Activated CD8-positive, alpha-beta memory T cell treated with anti-CD3 and anti-CD28 coated beads, Interleukin-2, amount 50 U/mL, for 24 hours (primary cell): ENCODE measurements around the gene ACADS.

Experiments
- DNase-seq: peaks from one replicate; pipeline ENCODE4 v3.0.0-alpha.2; 2020; ENCODE audit errors: extremely low read depth

The ACADS gene

DNA sequence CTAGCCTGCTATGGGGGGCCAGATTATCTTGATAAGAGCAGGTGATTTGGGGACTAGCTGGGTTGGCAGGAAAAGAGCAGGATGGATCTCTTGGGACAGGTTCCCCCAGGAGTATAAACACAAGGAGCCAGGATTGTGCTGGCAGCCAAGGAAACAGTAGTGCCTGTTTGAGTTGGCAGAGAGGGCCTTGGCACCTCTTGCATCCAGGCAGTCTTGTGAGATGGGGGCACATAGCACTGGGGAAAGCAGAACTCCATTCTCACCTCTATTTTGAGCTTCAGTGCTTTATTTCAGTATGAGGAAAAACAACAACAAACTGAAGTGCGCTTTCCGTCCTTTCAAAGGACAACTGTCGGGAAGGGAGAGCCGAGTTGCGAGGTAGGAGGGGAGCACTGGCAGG lies 24.7 kb upstream of the ACADS start:
- no peak for DNase-seq

DNA sequence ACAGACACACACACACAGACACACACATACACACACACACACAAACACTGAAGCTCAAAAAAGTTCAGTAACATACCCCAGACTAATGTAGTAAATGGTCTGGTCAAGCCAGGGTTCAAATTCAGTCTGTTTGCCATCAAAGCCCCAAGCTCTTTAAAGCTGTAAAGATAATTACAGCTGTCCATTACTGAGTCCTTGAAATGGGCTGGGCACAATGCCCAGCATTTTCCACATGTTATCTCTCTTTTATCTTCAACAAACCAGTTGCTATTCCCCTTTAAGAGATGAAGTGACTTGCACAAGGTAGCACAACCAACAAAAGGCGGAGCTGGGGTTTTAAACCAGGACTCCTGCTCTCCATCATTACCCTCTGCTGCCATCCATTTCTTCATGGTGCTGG lies 23.0 kb upstream of the ACADS start:
- DNase-seq = no peak

DNA sequence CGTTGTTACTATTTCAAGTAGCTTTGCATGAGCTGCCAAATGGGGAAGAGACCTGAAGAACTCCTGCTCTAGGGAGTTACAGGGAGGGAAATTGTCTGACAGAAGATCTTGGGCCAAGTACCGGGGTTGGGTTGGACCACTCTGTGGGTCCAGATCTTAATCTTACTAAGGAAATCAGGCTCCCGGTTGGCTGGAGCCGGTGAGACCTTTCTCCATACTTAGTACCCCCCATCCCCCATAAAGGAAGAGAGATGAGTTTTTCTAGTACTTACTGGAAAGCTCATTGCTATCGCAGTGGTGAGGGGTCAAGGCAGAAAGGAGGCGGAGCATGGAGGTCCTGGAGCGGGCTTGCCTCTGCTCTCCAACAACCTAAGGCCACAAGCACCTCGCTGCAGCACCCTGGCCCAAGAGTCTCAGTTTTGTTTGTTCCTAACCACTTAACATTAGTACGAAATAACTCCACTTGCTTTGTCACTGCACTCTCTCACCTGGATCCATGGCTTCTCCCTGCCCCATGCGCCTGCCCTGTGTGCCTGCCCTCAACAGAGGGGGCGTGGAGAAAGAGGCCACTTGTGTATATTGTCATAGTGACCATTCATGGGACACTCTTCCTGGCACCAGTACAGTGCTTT lies 22.2 kb upstream of the ACADS start:
- DNase-seq = no peak

DNA sequence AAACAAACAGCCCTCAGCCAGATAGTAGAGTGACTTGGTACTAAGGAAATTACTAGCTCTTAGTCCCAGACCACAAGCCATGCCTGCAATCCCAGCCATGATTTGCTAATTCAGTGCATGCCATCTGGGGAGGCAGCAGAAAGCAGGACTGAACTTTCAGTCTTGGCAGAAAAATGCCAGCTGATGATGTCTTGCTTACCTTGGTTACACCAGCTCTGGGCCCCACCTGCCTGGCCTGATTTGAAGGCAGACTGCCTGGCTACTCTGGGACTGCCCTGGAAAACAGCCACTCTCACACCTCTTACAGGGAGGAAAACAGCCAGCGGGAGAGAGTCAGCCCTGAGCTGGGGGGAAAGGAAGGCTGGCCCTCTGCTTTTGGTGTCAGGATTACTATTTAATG lies 20.0 kb upstream of the ACADS start:
- DNase-seq = no peak

DNA sequence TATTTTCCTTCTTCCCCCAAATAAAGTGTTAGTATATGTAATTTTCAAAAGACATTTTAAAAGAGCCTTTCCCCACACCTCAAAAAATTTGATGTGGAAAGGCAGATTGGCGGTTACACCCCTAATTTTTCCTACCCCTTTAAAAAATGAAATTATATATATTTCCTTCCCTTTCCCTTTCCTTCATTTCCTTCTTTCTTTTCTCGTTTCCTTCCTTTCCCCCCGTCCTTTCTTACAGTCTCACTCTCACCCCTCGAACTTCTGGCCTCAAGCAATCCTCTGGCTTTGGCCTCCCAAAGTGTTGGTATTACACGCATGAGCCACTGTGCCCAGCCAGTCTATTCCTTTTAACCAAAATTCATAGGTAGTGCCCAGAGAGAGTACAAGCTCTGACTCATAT lies 19.6 kb upstream of the ACADS start:
- DNase-seq = no peak

DNA sequence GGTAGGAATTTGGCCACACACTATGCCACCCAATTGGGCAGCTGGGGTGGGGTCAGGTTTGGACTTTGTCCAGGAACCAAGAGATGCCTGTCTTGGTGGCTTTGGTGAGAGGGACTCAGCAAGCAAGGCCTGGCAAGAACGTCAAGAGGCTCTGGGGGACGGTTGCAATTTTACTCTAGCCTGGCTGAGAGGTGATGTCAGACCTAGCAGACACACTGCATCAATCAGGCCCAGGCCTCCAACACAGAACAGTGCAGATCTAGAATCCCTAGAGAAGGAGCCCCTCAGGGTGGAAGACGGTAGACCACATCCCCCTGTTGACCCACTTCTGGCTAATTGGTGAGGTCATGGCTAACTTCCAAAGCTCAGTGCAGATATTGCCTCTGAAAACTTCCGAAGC lies 17.0 kb upstream of the ACADS start:
- no peak for DNase-seq

DNA sequence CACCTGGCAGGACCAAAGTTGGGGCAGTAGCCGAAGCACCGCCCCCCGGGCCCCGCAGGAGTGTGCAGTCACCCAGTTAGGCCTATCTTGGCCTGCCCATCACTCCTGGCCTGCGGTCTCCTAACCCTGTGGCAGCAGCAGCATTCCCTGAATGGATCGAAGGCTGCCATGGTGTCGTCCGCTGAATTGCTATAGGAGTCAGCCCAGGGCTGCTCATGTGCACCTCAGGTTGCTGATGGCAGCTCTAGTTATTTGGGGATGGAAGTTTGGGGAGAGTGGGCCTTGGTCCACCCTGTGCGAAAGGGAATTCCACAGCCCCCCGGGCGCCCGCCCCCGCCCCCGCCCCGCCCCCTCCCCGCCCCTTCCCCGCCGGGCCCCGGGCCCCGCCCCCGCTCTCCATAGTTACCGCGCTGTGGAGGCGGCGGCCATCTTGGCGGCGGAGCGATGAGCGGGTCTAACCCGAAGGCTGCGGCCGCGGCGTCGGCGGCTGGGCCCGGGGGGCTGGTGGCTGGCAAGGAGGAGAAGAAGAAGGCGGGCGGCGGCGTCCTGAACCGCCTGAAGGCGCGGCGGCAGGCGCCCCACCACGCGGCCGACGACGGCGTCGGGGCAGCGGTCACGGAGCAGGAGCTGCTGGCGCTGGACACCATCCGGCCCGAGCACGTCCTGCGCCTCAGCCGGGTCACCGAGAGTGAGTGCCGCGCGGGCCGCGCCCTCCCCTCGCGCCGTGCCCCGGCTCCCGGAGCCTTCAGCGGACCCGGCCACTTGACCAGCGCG lies 15.4 kb upstream of the ACADS start, which contains the start of gene UNC119B:
TSS of gene UNC119B (plus strand) at position 428 of the 774 bp plus-strand sequence. CDS start at position 445, 17 bp downstream.
- DNase-seq = peak; percentile 27

DNA sequence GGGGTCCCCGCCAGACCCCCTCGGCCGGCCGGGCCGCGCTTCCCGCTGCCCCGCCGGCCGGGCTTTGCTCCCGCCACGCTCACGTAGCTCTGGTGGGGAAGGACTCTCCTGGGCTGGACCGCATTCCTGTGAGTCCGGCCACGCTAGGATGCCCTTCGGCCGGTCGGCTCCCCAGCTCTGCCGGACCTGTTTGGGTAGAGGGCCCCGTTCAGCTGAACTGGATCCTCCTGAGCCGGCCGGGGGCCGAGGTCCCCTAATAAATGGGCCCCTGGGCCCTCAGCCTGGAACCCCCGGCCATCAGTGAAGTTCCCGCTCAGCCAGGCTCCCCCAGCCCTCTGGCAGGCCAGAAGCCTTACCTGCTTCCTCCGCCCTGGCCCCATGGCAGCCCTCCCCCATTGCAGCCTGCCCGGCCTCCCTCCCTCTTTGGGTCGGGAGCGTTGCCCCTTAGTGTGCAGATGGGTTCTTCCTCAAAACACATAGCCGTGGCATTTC lies 14.8 kb upstream of the ACADS start:
- no peak for DNase-seq

DNA sequence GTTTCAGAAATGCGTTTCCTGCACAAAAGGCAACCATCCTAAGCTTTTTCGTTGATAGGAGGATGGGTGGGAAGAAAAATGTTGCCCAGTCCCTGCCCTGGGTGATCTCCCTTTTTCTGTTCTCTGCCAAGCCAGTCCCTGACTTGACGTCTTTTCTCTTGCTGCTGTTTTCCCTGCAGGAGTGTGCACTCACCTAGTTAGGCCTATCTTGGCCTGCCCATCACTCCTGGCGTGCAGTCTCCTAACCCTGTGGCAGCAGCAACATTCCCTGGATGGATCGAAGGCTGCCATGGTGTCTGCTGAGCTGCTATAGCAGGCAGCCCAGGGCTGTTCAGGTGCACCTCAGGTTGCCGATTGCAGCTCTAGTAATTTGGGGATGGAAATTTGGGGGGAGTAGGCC lies 14.2 kb upstream of the ACADS start:
- DNase-seq = no peak

DNA sequence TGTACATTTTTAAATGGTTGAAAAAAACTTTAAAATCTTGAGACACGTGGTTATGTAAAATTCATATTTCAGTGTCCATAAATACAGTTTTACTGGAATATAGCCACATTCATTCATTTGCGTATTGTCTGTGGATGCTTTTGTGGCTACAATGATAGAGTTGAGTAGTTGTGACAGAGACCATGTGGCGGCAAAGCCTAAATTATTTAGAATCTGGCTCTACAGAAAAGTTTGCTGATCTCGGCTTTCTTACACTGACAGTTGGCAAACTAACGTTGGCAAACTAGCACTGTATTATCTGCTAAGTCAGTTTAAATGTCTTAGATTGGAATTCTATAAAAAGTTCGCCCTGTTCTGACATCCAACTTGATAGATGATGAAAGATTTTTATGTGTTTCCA lies 13.0 kb upstream of the ACADS start:
- no peak for DNase-seq

DNA sequence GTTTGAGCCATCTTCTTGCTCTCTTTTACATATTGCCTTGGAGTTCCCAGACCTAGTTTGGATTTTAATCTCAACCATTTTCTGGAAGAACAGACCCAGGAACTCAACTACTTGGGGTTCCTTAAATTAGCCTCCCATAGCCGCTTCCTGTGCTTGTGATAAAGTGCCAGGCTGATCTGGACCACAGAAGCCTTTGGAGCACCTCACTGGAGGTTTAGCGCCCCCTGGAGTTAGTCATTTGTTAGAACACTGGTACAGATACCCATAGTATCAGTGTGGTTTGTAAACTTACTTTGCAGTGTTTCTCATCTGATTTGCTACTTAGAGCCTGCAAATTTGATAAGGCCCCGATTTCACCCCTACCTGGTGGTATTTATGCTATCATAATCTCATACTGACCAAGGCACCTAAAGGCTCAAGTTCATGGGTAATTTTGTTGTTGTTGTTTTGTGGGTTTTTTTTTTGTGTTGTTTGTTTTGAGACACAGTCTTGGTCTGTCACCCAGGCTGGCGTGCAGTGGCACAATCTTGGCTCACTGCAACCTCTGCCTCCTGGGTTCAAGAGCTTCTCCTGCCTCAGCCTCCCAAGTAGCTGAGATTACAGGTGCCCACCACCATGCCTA lies 11.7 kb upstream of the ACADS start:
- DNase-seq = peak; percentile 51

DNA sequence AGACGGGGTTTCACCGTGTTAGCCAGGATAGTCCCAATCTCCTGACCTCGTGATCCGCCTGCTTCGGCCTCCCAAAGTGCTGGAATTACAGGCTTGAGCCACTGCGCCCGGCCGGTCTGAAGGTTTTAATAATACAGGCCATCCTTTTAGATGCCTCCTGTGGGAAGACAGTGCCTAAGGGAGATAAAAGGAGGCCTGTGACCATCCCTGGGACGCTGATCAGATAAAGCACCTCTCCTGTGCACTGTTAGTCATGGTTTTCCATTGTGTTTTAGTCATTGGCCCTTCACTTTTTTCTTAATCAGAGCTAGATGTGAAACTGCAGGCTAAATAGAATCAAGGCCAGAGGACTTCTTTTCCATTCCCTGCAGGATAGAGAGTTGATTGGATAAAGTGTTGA lies 7.6 kb upstream of the ACADS start:
- DNase-seq = no peak

DNA sequence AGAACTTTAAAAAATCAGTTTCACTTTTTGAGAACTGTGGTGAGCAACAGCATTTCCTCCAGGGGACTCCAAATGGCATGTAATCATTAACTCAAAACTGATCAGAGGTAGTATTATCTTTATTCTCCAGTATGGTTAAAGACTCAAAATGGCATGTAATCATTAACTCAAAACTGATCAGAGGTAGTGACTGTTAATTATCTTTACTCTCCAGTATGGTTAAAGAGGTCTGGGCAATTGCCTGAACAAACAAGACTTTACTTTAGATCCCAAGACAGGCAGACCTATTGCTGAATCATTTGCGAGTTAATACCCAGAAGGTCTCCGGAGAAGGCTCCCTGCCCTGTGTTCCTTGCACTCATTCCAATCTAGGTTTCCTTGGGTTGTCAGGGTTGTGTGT lies 6.6 kb upstream of the ACADS start:
- no peak for DNase-seq

DNA sequence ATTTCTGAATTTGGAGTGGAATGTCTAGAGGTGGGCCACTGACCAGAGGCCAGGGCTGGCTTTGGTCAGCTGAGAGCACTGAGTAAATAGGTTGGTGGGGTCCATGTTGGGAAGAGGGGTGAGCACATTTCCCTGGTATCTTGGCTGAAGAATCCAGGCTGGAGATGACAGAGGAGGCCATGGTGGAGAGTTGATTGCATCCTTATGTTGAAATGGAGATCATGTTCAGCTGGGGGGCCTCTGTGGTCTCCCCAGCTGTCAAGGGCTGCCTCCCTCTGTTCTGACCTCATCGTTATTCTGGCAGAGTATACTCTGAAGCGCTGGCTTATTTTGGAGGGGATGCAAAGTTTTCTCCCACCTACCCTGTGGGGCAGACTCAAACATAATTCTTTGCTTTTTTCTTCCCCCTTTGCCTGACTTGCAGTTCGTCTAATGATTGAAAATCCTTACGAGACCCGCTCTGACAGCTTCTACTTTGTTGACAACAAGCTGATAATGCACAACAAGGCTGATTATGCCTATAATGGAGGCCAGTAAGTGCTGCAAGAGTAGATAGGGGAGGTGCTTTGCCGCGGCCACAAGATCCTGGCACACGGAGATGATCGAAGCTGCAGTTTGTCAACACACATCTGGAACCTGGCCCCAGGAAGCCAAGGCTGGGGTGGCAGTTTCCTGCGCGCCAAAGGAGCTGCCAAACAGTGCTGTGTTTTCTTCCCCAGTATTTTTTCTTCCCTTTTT lies 6.0 kb upstream of the ACADS start:
- DNase-seq = no peak

DNA sequence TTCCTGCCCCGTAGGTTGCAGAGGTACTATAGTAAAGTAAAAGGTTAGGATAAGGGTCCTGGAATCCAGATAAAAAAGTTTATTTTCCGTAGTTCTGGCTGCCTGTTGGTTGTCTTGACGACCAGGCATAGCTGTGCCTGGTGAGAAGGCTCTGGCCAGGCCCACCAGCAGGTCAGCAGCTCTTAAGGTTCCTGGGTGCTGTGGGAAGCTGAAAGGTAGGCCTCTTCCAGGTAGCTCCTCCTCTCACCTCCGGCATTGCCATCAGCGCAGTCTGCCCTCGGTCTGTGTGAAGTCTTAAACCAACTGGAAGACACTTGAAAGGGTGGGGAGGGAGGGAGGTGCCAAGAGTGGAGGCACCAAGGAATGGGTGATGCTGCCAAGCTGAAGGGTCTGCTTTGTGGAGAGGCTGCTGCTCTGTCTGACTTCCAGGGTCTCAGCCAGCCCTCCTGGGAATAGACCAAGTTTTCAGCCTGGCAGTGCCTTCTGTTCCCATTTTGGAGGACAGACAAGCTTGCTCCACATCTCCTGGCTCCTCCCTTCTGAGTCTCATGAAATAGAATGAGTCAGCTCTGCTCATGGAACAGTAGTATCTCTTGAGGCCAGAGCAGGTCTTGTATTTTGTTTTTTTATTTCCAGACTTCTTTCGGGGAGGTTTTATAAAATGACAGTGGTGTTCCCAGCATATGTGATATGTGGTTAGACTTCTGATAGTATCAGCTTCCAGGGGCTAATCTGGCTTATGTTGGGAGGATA lies 5.2 kb upstream of the ACADS start:
- no peak for DNase-seq

DNA sequence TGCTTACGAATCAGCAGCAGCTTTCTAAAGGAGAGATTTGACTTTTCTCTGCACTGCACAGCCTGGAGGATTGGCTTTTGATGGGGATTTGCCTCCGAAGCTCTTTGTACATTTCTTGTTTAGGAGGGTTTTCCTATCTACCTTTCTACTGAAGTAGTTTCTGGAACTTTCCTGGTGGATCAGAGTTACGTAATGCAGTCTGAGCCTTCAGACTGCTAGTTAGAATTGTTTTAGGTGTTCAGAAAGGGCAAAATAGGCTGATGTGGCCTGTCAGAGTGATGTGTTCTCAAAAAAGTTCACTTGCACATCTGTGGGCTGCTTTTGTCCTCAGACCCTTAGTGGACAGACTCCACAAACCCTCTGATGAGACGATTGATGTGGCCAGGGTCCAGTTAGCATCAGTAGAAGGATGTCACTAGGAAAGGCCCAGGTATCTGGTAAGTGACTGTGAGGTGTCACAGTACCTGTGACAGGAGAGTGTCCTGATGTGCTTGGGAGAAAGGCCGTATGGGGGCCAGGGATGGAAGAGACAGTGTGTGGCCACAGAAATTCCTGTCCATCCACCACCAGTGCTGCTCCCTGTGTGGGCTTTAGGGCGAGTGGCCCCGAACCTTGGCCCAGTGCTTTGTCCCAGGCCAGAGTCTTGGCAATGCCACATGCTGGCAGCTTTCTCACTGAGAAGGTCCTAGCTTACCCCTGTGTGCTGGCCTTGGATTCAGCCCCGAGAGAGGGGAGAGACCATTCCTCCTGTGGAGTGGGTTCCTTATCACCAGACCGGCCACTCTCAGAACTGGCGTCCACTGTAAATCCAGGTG lies 4.4 kb upstream of the ACADS start:
- DNase-seq = no peak

DNA sequence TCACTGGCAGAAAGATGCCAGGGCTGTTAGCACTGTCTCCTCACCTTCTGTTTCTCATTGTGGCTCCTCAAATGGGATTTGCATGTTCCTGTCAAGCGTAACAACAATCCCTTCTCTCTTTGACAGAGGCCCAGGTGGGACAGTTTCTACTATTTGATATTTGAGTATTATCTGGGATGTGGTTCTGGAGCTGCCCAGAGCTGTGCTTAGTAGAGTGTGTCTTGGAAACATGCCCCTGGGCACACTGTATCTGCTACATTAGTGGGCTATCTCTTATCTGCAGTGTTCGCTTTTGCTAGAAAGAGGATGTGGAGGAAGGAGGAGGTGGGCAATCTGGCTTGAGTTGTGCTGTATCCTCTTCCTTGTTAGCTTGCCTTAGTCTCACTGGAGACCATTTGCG lies 3.8 kb upstream of the ACADS start:
- DNase-seq = no peak

DNA sequence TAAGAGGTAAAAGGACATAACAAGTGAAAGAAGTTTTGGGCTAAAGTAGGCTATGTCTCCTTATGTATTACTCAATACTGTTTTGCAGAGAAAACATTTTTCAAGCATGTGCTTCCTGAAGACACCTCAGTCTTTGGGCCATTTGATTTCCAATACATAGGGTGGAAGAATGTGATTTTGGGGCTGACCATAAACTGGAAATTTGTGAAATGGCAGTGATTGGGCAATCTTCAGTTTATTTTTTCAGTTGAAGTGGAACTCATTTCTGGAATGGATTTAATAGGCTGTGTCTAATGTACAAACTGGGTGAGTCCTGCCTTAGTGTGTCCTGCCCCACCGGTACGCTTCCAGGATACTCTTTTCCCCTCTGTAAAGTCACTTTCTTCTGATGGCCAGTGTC lies 2.8 kb upstream of the ACADS start:
- DNase-seq = no peak

DNA sequence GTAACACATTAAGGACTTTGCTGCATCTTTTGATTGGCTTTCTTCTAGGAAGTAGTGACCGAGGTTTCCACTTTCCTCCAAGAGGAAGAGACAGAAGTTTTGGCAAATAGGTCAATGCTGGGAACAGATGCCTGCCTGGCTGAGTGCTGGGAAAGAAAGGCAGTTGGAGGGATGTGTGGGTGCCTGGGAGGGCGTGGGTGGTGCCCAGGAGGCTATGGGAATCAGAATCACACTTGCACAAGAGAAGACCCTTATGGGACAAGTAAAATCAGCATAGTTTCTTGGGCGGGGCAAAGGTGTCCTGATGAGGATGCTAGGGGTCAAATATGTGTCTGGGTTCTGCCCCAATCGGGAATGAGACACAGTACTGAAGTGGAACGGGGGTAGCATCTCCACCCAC lies 906 bp upstream of the ACADS start:
- no peak for DNase-seq

DNA sequence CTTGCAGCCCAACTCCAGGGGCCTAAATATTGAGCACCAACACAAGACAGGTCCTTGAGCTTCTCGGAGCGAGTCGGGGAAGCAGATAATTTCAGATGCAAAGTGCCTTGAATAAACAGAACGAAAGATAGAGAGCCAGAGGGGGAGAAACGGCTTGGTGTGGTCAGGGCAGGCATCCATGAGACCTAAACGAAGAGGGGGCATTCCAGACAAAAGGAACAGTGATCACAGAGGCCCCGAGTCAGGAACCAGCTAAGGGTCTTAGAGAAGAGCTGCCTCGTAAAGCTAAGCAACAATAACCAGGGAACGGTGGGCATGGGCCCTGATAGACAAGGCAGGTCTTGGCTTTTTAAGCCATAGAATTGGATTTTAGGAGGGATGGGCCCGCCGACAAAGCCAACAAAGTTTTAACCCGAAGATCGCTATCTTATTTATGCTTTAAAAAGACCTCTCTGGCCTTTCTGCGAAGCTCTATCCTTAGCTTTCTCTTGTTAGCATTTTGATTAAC lies 421 bp upstream of the ACADS start:
- no peak for DNase-seq

DNA sequence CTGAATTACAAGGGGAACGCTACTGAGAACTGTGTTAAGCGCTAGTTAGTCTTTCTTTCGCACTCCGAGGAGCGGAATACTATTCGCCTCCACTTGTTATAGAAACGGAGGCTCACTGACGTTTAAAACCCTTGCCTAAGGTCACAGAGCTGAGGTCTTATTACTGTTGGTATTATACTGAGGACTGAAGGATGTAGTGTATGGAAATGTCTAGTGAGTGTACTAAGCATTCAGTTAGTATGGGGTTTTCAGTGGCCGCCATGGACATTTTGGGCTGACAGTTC lies 826 bp downstream of the ACADS start:
- no peak for DNase-seq
